HG02885 (cell line): ENCODE results near the gene NHLH1.
A peak's percentile ranks its signal among the peaks of the same experiment; 100 is the strongest.
"Not testable (repeated sequence)": the region's sequence is repeated elsewhere in the genome, so short reads cannot be mapped to it uniquely, and the experiment has no call there.

ENCODE experiments used
- ATAC-seq: cut with Tn5 transposase; IDR thresholded peaks from one replicate; pipeline ENCODE4 v1.9.1; 2021; ENCODE audit warnings: mild to moderate bottlenecking; ENCODE audit not compliant: unreplicated experiment, poor library complexity

NHLH1 gene

DNA sequence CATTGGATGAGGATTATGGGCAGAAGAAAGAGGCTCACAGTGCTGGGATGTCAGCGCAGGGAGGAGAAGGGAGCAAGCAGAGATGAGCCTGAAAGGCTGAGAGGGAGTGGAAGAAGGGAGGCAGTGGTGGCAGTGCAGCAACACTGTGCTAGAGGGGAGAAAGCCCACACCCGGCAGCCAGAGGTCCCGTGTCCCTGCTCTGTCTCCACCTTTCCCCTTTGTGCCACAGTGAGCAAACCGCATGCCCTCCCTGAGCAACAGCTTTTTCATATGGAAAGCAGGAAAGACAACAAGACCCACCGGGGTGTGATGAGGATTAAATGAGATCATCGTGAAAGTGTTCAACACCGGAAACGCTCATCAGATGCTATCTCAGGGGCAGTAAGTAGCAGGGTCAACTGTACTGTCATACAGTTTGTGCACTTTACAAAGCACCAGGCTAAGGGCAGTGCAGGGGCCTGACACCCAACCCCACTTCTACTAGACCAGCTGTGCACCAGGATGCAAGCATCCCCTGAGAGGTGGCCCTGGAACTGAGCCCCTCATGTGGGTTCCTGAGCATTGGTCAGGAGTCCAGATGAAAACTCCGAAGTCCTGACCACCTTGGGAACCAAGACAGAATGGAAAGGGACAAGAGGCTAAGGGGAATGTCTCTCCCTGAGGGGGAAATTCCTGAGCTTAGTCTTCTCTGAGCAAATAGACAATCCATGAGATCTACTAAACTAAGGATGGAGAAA lies 9.1 kb downstream of the NHLH1 start:
- no peak for ATAC-seq

DNA sequence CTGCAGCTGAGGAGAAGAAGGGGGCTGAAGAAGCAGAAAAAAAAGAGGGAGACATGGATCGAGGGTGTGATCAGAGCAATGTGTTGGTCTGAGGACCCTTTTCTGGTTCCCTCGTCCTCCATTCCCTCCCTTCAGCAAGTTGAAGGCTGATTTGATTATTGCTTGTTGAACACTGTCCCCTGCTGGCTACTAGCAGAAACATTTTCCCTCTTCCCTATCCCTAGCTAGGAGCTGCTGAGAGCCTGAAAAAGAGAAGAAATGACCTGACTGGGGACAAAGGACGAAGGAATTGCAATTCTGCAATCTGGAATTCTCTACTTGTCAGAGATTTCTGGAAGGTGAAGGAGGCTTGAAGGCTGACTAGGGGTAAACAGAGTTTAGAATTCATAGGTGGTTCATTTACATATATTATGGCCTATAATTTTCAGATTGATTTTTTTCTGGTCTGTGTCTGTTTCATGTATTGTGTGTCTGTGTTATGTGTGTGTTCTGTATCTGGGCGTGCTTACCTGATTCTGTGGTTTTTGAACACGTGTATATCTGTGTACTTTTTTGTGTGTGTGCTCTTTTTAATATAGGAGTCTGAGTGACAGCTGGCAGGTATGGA lies 9.8 kb downstream of the NHLH1 start:
- ATAC-seq, result peak; percentile 64

DNA sequence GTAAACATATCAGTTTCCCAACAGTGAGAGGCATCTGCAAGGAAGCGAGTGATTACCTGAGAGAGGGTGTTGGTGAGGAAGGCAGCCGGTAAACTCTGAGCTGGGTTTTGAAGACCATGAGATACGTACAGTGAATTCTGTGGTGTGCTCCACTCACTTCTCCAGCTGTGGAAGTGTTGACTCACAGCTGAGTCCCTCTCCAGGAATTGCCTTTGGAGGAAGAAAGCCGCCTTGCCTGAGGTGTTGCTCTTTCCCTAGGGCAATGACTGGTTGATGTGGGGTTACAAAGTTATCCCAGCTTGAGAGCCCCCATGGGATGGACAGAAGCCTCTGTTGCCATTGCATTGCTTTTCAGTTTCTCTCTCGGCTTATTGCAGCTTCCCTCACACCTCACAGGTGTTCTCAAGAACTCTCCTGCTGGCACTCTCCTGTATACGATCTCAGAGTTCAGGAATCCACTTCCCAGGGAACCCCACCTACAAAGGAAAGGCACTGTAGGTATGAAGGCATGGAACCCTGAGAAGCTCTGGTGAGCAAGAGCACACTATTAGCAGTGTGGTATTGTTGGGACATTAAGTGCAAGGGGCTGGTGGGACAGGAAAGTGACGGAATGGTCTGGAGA lies 10.8 kb downstream of the NHLH1 start:
- no peak for ATAC-seq

DNA sequence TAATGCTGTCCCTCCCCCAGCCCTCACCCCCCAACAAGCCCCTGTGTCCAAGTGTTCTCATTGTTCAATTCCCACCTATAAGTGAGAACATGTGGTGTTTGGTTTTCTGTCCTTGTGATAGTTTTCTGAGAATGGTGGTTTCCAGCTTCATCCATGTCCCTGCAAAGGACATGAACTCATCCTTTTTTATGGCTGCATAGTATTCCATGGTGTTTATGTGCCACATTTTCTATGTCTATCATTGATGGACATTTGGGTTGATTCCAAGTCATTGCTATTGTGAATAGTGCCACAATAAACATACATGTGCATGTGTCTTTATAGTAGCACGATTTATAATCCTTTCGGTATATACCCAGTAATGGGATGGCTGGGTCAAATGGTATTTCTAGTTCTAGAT lies 17.9 kb downstream of the NHLH1 start:
- not testable (repeated sequence) for ATAC-seq

DNA sequence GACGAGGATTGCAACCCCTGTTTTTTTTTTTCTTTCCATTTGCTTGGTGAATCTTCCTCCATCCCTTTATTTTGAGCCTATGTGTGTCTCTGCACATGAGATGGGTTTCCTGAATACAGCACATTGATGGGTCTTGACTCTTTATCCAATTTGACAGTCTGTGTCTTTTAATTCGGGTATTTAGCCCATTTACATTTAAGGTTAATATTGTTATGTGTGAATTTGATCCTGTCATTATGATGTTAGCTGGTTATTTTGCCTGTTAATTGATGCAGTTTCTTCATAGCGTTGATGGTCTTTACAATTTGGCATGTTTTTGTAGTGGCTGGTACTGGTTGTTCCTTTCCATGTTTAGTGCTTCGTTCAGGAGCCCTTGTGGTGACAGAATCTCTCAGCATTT lies 21.5 kb downstream of the NHLH1 start:
- ATAC-seq, result not testable (repeated sequence)

DNA sequence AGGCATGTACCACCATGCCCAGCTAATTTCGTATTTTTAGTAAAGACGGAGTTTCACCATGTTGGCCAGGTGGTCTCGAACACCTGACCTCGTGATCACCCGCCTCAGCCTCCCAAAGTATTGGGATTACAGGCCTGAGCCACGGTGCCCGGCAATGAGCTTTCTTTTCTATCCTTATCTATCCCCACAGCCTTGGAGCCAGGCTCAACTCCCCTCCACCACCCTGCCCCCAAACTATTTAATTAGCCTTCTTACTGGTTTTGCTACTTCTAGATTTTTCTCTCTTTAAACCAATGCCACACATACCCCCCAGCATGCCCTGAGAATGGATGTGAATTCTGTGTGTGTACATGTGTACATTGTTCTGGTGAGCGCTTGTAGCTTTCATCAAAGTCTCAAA lies 27.8 kb downstream of the NHLH1 start:
- no peak for ATAC-seq

DNA sequence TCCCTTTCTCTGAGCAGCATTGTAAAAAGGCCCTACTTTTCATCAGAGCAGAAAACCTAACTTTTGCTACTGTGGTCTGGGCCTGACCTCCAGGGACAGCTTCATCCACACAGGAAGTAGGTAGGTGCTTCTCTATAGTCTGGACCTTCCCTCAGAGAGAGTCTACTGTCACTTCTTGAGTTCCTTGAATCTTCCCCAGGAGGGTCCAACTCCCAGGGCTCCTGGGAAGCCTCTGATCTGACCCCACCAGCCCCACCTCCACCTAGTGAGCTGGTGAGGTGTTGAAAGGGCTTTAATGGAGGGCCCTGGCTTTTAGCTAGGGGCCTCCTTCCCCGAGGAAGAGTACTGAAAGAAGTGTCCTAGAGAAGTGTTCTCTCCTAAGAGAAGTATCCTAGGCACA lies 30.8 kb downstream of the NHLH1 start:
- ATAC-seq, result no peak

DNA sequence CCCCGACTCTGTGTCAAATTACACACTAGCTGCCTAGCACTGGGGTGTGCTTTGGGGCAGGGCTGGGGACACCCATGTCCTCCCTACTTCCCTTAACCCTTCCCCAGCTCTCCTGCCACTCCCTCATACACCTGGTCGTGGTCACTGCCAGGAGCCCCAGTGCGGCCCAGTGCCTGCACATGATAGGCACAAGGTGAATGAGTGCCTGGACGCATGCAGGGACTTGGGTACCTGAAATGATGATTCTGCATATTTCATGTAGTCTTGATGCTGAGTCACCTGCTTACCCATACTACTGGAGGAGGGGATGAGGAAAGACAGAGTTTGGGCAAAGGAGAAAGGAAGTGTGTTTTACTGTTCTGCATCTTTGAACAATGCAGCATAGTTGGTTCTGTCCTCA lies 32.0 kb downstream of the NHLH1 start:
- ATAC-seq, result no peak

DNA sequence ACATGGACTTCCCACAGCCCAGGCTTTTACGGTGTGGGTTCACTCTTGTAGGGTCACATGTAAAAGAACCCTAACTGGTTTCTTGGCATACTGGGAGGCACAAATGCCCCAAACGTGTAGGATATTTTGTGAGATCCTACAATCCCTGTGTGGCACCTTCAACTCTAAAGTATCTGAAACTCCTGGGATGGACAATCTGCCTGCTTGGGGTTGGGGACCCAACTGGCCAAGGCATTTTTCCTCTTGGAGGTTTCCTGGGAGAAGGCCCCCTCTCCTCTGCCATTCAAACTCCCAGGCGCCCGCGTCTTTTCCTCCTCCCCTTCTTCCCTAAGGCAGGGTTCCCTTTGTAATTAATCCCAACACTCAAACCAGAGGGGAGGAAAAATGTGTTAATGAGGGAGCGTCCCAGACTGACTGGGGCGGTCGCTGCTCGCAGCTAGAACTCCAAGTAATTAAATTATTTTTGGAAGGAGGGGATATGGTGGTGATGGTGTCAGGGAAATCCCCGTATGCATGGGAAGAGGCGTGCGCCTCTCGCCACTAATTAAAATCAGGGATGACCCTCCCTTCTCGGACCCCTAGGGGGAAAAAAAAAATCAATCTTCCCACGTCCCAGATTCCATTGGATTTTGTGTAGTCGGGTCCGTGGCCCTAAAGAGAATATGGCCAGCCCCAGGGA lies 32.8 kb downstream of the NHLH1 start:
- no peak for ATAC-seq

DNA sequence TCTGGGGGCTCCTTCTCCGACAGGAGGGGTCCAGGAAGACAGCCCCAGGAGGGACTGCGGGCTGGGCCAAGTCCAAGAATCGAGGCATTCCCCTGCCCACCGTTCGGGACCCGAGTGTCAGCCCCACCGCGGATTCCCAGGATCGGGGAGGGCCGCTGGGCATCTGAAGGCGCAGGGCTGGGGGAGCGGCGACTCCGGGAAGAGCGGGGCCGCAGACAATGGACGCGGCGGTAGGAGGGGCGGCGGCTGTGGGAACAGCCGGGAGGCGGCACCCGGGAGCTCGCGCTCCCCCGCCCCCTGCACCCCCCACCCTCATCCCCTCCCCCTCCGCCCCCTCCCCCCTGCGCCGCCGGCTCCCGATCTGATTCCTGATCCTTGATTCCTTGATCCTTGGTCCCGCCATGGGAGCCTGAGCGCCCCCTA lies 33.4 kb downstream of the NHLH1 start, which contains the start of gene VANGL2:
TSS of gene VANGL2 (plus strand) at position 342 of the 423 bp plus-strand sequence. CDS start 15,274 bp downstream, outside the sequence.
- ATAC-seq, result no peak

DNA sequence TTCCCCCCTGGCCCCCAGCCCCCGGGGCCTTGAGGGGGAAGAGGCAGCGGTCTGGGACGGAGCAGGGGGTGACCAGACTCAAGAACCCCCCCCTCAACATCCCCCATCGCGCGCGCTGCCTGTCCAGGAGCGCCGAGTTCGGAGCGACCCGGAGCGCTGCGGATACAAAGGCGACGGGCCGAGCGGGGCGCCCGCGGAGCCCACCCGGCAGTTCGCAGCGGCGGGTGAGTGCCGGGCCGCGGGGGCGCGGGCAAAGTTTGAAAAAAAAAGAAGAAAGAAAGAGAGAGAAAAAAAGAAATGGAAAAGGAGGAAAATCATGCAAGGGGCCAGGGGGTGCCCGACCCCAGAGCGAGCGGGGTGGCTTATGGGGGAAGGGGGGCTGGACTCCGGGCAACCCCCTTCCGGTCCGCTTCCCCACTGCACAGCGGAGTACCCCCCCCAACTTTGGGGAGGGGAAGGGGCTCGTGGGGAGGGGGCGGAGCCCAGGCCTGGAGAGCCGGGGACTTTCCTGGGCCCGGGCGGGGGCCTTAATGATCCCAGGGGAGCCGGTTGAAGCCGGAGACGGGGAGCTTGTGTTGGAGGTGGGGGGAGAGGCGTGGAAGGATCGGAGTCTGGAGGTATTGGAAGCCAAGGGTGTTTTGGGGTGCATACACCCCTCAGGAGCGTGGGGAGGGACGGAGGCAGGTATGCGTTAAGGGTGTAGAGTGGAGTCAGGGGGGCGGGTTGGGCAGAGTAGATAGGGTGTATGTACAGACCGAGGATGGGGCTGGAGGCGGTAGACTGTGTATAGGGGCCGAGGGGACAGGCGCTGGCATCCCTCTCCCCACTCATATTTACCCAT lies 34.0 kb downstream of the NHLH1 start:
- no peak for ATAC-seq

DNA sequence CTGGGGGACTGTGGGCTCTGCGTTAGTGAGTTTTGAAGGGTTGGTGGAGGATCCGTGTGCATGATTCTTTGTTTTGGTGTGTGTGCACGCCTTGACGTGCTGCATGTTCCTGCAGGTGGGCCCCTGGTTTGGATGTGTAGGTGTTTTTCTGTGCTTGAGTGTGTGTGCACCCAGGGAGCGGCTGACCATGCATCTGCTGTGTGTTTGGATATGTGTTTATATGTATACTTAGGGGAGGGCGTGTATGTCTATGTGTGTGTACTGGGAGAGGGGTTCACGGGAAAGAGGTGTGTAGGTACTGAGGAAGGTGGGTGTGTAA lies 34.6 kb downstream of the NHLH1 start:
- ATAC-seq, result no peak

DNA sequence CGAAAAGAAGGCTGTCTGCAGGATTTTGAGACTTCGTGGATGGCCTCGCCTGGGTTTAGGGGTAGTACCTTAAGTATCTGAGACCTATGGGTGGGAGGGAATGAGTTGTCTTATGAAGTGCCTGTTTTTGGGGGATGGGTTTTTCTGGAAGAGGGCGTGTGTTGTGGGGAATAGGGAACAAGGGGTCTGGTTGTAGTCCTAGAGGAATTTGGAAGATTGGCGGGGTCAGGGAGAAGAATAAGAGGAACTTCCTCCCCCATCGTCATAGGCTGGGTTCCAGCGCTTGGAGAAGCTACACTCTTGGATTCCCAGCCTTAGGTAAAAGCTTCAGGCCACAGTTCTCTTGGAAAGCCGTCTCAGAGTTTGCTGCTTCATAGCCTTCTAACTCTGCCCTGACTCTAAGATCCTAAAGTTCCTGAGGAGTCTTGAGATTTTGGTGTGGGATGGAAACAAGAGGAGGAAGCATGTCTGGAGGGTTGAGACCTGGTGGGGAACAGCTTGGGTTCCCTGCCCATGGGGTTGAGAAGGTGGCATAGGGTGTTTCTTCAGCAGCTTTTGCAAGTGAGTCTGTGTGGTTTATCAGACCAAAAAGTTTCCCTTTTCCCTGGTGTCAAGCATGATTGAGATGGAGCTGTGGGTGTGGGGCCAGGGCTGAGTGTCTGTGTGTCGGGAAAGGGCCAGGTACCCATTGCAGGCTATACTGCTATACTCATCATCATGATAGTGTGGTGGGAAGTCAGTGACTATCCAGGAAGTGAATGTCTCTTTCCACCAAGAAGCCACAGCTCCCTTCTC lies 35.3 kb downstream of the NHLH1 start:
- no peak for ATAC-seq

DNA sequence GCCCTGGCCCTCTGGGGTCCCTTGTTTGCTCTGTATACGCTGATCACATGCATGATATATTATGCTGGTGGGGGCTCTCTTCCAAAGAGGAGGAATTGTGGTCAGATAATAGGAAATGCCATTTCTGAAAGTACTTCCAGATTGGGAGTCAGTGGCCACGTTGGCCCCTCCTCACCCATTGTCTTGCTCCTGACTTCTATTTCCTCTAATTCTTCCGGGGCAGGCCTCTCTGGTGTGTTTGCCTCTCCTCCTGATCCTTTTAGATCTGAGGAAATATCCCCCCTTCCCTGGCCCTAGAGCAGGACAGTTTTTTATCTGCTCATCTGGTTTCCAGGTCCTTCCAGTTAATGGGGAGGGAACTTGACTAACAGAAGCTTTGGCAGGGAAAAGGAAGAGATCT lies 36.4 kb downstream of the NHLH1 start:
- no peak for ATAC-seq

DNA sequence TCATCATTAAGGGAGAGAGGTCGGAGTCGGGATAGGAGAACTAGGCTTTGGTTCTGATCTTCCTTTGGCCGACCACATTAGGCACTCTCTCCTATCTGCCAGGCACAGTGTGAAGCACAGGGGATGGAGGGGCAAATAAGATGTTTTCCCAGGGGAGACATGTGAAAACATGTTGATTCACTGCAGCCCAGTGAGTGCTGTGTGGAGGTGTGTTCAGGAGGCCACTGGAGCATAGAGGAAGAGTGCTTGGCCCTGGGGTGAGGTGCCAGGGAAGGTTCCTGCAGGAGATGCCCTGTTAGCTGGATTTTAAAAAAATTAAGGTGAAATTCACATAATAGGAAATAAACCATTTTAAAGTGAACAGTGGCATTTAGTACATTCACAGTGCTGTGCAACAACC lies 37.2 kb downstream of the NHLH1 start:
- ATAC-seq, result no peak

DNA sequence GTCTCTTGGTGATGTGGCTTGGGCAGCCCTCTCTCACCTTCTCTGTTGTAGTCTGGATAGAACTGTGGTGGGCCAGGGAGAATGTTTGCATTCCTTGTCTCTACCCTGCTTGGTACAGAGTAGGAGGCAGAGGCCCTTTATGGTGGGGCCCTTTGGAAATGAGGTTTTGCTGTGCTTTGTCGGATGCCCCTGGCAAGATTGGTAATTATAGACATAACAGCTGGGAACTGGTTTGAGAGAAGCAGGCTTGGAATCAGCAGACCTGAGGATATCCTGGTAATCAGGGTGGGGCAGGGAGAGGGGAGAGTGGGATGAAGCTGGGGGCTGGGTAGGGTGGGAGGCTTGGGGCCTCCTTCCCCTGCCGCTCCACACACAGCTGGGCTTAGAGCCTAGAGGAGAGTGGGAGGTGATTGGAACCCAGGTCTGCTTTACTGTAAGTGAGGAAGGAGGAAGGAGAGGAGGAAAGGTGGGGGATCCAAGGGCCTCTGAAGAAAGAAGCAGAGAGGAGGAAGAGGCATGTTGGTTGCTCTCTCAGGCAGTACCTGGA lies 38.5 kb downstream of the NHLH1 start:
- no peak for ATAC-seq

DNA sequence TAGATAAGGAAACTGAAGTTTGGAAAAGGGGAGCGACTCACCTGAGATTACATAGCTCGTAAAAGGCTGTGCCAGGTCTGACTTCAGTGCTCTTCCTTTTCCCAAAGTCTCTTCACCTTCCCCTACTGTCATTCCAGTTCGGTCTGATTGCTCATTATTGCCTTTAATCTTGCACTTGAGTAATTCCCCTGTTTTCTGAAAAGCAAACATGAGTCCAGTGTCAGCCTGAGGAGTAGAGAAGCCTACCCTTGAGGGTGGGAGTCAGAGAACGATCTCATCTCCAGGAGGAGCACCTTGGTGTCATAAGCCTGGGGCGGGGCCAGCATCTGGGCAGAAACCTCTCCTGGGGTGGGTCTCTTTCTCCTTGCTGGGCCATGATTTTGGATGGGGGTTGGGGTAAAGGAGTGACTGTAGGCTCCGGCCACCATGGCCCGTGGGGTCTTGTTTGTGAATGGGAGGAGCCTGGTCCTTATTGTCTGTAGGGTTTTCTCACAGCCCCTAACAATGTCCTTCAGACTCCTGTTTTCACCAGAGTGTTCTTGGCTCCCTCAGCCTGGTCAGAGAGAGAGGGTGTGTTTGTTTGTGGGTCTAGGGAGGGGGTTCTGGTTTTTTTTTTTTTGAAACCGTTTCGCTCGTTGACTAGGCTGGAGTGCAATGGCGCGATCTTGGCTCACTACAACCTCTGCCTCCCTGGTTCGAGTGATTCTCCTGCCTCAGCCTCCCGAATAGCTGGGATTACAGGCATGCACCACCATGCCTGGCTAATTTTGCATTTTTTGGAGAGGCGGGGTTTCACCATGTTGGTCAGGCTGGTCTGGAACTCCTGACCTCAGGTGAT lies 39.5 kb downstream of the NHLH1 start:
- no peak for ATAC-seq
